GM12865 (cell line): ENCODE data around the gene DIPK1A.

Experiments used
- DNase-seq: peaks from one replicate; pipeline ENCODE4 v3.0.0; 2010; ENCODE audit warnings: low read depth
- H3K4me3 ChIP-seq: 2 replicates; pipeline ENCODE4 v1.5.1; 2011; ENCODE audit warnings: mild to moderate bottlenecking, low read depth, low read length, control low read depth
- CTCF ChIP-seq: IDR thresholded peaks from 2 replicates; pipeline ENCODE4 v1.5.1; 2011; ENCODE audit warnings: low read length, control low read depth, low read depth, inconsistent platforms; ENCODE audit not compliant: insufficient read depth; ENCODE audit errors: missing control alignments

The DIPK1A gene

GRCh38 chr1:92949937-92950817 lies 11.1 kb downstream of the DIPK1A start:
- H3K4me3 ChIP-seq: no peak overlapping the region
- peak; percentile 71 for DNase-seq
- TF ChIP-seq CTCF: no peak

- no peak for DNase-seq
- TF ChIP-seq CTCF: no peak
- no peak overlapping the region for H3K4me3 ChIP-seq
Measured at GRCh38 chr1:92948071-92948470, 13.2 kb downstream of the DIPK1A start.

GRCh38 chr1:92945748-92946270 lies 15.5 kb downstream of the DIPK1A start:
- no peak for DNase-seq
- H3K4me3 ChIP-seq: no peak overlapping the region
- TF ChIP-seq CTCF: no peak

- TF ChIP-seq CTCF: no peak
- DNase-seq: no peak
- peak overlapping the region; percentile 27; the same call in 1 of the 2 replicates for H3K4me3 ChIP-seq
Measured at GRCh38 chr1:92944901-92945747, 16.1 kb downstream of the DIPK1A start.

- no peak for DNase-seq
- no peak for TF ChIP-seq CTCF
Measured at GRCh38 chr1:92943502-92943847, 17.8 kb downstream of the DIPK1A start.

GRCh38 chr1:92940541-92940940 lies 20.7 kb downstream of the DIPK1A start:
- H3K4me3 ChIP-seq: no peak overlapping the region
- DNase-seq: no peak
- TF ChIP-seq CTCF: no peak

More at GRCh38 chr1:92943502-92943847, 17.8 kb downstream of the DIPK1A start:
- no peak overlapping the region for H3K4me3 ChIP-seq
